ENCODE measurements around the gene AACS.
"Not testable (repeated sequence)": the region's sequence is repeated elsewhere in the genome, so short reads cannot be mapped to it uniquely, and the experiment has no call there.

Gene AACS

DNA sequence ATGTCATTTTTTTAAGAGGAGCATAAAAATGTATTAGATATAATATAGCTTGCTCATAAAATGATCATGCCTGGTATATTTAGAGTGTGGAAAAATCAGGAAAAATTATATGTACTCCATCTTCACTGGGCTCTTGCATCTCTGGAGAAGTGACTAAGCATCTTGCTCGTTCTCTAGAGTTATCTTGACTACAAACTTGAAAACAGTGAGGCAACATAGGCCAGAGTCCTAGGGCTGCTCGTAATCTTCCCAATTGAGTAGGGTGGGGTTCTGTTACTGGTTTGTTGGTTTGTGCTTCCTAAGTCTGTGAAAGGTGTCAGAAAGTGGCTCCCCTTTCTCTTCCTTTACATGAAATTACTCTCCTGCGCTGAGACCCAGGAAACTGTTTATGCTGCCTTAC, 46.2 kb downstream of the AACS start:
- no peaks in the 10 kb centered on the region for H3K9me3 ChIP-seq (ENCODE audit: insufficient read depth, low read length)
- no peak overlapping the region for H3K4me3 ChIP-seq (ENCODE audit: insufficient read length, low read depth)
- peaks cover 11% of the 10 kb centered on the region for H3K4me1 ChIP-seq (ENCODE audit: insufficient read depth, insufficient read length)
- TF ChIP-seq SUZ12 (IDR thresholded peaks at IDR 0.05; ENCODE audit: extremely low read depth, insufficient read depth, insufficient read length) = no peak
- TF ChIP-seq YY1 (IDR thresholded peaks at IDR 0.05; ENCODE audit: insufficient read depth, insufficient read length) = no peak
- TF ChIP-seq ZNF274 (IDR thresholded peaks at IDR 0.05; ENCODE audit: low read depth, low read length) = no peak
- no peak overlapping the region for H3K9ac ChIP-seq (ENCODE audit: insufficient read length, low read depth)
- no peak for DNase-seq (ENCODE audit: low read depth, low spot score)
- no peaks in the 10 kb centered on the region for H3K27me3 ChIP-seq (ENCODE audit: insufficient read depth, insufficient read length)
- H3K36me3 ChIP-seq (ENCODE audit: insufficient read depth, insufficient read length, low read length) = peaks cover 53% of the 10 kb centered on the region

DNA sequence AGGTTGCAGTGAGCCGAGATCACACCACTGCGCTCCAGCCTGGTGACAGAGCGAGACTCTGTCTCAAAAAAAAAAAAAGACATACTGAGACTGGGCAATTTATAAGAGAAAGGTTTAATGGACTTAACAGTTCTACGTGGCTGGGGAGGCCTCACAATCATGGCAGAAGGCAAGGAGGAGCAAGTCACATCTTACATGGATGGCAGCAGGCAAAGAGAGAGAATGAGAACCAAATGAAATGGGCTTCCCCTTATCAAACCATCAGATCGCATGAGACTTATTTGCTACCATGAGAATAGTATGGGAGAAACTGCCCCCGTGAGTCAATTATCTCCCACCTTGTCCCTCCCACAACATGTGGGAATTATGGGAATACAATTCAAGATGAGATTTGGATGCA, 47.4 kb downstream of the AACS start:
- not testable (repeated sequence) for H3K9me3 ChIP-seq (ENCODE audit: insufficient read depth, low read length); DNase-seq (ENCODE audit: low read depth, low spot score); H3K27me3 ChIP-seq (ENCODE audit: insufficient read depth, insufficient read length); H3K9ac ChIP-seq (ENCODE audit: insufficient read length, low read depth); H3K4me3 ChIP-seq (ENCODE audit: insufficient read length, low read depth)
- Histone ChIP-seq H3K36me3 (ENCODE audit: insufficient read depth, insufficient read length, low read length) (peaks cover 44% of the 10 kb centered on the region), H3K4me1 (ENCODE audit: insufficient read depth, insufficient read length) (peaks cover 11% of the 10 kb centered on the region)

GRCh38 chr12:125113263-125113662, 48.0 kb downstream of the AACS start:
- Histone ChIP-seq H3K9me3 (ENCODE audit: insufficient read depth, low read length) (no peaks in the 10 kb centered on the region), H3K36me3 (ENCODE audit: insufficient read depth, insufficient read length, low read length) (peaks cover 45% of the 10 kb centered on the region), H3K4me1 (ENCODE audit: insufficient read depth, insufficient read length) (peaks cover 11% of the 10 kb centered on the region), H3K4me3 (ENCODE audit: insufficient read length, low read depth) (no peak overlapping the region), H3K27me3 (ENCODE audit: insufficient read depth, insufficient read length) (no peaks in the 10 kb centered on the region), H3K9ac (ENCODE audit: insufficient read length, low read depth) (no peak overlapping the region)
- TF ChIP-seq SUZ12 (IDR thresholded peaks at IDR 0.05; ENCODE audit: extremely low read depth, insufficient read depth, insufficient read length) (no peak), YY1 (IDR thresholded peaks at IDR 0.05; ENCODE audit: insufficient read depth, insufficient read length) (no peak), ZNF274 (IDR thresholded peaks at IDR 0.05; ENCODE audit: low read depth, low read length) (no peak)
- no peak for DNase-seq (ENCODE audit: low read depth, low spot score)

DNA sequence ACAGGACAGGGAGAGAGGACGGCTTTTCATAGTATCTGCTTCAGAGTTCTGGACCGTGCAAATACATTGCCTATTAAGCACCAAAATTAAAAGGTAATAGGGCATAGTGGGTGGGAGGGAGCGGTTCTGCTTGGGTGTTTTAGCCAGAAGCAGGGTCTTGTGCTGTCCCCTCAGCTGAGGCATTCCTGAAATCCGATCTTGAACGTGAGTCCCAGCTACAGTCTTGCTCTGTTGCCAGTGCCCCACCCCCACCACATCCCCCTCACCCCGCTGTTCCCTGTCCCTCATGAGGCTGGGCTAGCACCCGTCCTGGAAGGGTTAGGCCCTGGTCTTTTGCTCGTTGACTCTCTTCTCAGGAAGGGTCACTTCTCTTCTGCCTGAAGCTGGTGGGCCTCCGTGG, 48.6 kb downstream of the AACS start:
- DNase-seq (ENCODE audit: low read depth, low spot score) = no peak
- no peak overlapping the region for H3K4me3 ChIP-seq (ENCODE audit: insufficient read length, low read depth)
- H3K9me3 ChIP-seq (ENCODE audit: insufficient read depth, low read length) = no peaks in the 10 kb centered on the region
- H3K36me3 ChIP-seq (ENCODE audit: insufficient read depth, insufficient read length, low read length) = peaks cover 49% of the 10 kb centered on the region
- H3K4me1 ChIP-seq (ENCODE audit: insufficient read depth, insufficient read length) = peaks cover 11% of the 10 kb centered on the region
- TF ChIP-seq ZNF274 (IDR thresholded peaks at IDR 0.05; ENCODE audit: low read depth, low read length) = no peak
- no peak for TF ChIP-seq SUZ12 (IDR thresholded peaks at IDR 0.05; ENCODE audit: extremely low read depth, insufficient read depth, insufficient read length)
- TF ChIP-seq YY1 (IDR thresholded peaks at IDR 0.05; ENCODE audit: insufficient read depth, insufficient read length) = no peak
- no peaks in the 10 kb centered on the region for H3K27me3 ChIP-seq (ENCODE audit: insufficient read depth, insufficient read length)
- H3K9ac ChIP-seq (ENCODE audit: insufficient read length, low read depth) = peak overlapping the region; percentile 26

DNA sequence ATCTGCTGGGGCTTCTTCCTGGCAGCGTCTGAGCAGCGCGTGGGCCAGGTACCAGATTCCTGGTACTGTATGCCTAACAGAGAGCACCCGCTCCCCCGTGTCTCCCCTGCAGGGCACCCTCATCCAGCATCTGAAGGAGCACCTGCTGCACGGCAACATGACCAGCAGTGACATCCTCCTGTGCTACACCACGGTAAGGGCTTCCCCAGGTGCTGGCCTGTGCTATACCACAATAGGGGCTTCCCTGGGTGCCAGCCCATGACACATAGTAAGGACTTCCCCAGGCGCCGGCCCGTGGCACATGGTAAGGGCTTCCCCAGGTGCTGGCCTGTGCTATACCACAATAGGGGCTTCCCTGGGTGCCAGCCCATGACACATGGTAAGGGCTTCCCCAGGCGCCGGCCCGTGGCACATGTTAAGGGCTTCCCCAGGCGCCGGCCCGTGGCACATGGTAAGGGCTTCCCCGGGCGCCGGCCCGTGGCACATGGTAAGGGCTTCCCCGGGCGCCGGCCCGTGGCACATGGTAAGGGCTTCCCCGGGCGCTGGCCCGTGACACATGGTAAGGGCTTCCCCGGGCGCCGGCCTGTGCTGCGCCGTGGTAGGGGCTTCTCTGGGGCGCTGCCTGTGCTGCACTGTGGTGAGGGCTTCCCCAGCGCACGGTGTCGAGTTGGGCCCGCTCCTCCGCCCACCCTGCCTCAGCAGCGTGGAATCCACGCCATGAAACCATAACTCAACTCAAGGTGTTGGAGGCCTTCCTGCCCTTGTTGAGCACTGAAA, 49.3 kb downstream of the AACS start:
- Histone ChIP-seq H3K27me3 (ENCODE audit: insufficient read depth, insufficient read length) (no peaks in the 10 kb centered on the region), H3K4me1 (ENCODE audit: insufficient read depth, insufficient read length) (peaks cover 11% of the 10 kb centered on the region), H3K9ac (ENCODE audit: insufficient read length, low read depth) (no peak overlapping the region), H3K9me3 (ENCODE audit: insufficient read depth, low read length) (no peaks in the 10 kb centered on the region), H3K36me3 (ENCODE audit: insufficient read depth, insufficient read length, low read length) (peaks cover 48% of the 10 kb centered on the region), H3K4me3 (ENCODE audit: insufficient read length, low read depth) (no peak overlapping the region)
- TF ChIP-seq YY1 (IDR thresholded peaks at IDR 0.05; ENCODE audit: insufficient read depth, insufficient read length) = no peak
- no peak for TF ChIP-seq SUZ12 (IDR thresholded peaks at IDR 0.05; ENCODE audit: extremely low read depth, insufficient read depth, insufficient read length)
- TF ChIP-seq ZNF274 (IDR thresholded peaks at IDR 0.05; ENCODE audit: low read depth, low read length) = no peak
- no peak for DNase-seq (ENCODE audit: low read depth, low spot score)

DNA sequence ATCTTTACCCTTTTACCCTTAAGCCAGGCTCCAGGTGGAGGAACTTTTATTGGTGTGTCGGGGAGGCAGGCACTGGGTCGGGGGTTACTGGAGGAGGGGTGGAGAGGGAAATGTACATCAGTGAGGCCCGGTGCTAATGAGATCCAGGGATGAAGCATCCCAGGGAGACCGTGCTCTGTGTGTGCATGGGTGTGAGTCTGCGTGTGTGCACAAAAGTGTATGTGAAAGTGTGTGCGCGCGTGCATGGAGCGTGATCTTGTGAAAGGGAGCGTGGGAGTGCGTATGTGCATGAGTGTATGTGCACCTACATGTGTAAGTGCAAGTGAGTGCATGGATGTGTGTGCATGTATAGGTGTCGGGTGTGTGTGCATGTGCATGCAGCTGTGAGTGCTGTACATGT, 55.3 kb downstream of the AACS start:
- Histone ChIP-seq H3K9ac (ENCODE audit: insufficient read length, low read depth) (no peak overlapping the region), H3K36me3 (ENCODE audit: insufficient read depth, insufficient read length, low read length) (peaks cover 70% of the 10 kb centered on the region), H3K4me3 (ENCODE audit: insufficient read length, low read depth) (no peak overlapping the region), H3K4me1 (ENCODE audit: insufficient read depth, insufficient read length) (peaks cover 6% of the 10 kb centered on the region), H3K27me3 (ENCODE audit: insufficient read depth, insufficient read length) (no peaks in the 10 kb centered on the region), H3K9me3 (ENCODE audit: insufficient read depth, low read length) (no peaks in the 10 kb centered on the region)
- TF ChIP-seq ZNF274 (IDR thresholded peaks at IDR 0.05; ENCODE audit: low read depth, low read length) (no peak), YY1 (IDR thresholded peaks at IDR 0.05; ENCODE audit: insufficient read depth, insufficient read length) (no peak), SUZ12 (IDR thresholded peaks at IDR 0.05; ENCODE audit: extremely low read depth, insufficient read depth, insufficient read length) (no peak)
- DNase-seq (ENCODE audit: low read depth, low spot score) = no peak

- Histone ChIP-seq H3K4me3 (ENCODE audit: insufficient read length, low read depth) (no peak overlapping the region), H3K4me1 (ENCODE audit: insufficient read depth, insufficient read length) (peaks cover 3% of the 10 kb centered on the region), H3K9ac (ENCODE audit: insufficient read length, low read depth) (no peak overlapping the region), H3K27me3 (ENCODE audit: insufficient read depth, insufficient read length) (no peaks in the 10 kb centered on the region), H3K36me3 (ENCODE audit: insufficient read depth, insufficient read length, low read length) (peaks cover 65% of the 10 kb centered on the region), H3K9me3 (ENCODE audit: insufficient read depth, low read length) (no peaks in the 10 kb centered on the region)
- TF ChIP-seq YY1 (IDR thresholded peaks at IDR 0.05; ENCODE audit: insufficient read depth, insufficient read length) (no peak), SUZ12 (IDR thresholded peaks at IDR 0.05; ENCODE audit: extremely low read depth, insufficient read depth, insufficient read length) (no peak), ZNF274 (IDR thresholded peaks at IDR 0.05; ENCODE audit: low read depth, low read length) (no peak)
- no peak for DNase-seq (ENCODE audit: low read depth, low spot score)
Measured at GRCh38 chr12:125121106-125121505, 55.9 kb downstream of the AACS start.

Data from NT2/D1 (cell line).